GM12874 (cell line): ENCODE measurements around the gene LRRTM2.

ENCODE experiments used
- CTCF ChIP-seq: IDR thresholded peaks from 2 replicates; pipeline ENCODE4 v1.5.1; 2011; ENCODE audit warnings: low read depth, mild to moderate bottlenecking, control low read depth, low read length, moderate library complexity; ENCODE audit not compliant: insufficient read depth

Gene LRRTM2

DNA sequence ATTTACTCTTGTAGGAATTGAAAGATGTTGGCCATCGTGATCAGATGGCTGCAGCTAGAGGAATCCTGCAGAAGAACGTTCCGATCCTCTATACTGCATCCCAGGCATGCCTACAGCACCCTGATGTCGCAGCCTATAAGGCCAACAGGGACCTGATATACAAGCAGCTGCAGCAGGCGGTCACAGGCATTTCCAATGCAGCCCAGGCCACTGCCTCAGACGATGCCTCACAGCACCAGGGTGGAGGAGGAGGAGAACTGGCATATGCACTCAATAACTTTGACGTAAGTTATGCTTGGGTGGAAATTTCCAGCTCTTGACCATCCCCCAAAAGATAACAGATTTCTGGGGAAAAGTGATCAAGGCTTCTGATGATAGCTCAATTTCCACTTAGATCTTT, 50.6 kb downstream of the LRRTM2 start:
- no peak for TF ChIP-seq CTCF

GRCh38 chr5:138820695-138821094, 54.4 kb downstream of the LRRTM2 start:
- no peak for TF ChIP-seq CTCF

DNA sequence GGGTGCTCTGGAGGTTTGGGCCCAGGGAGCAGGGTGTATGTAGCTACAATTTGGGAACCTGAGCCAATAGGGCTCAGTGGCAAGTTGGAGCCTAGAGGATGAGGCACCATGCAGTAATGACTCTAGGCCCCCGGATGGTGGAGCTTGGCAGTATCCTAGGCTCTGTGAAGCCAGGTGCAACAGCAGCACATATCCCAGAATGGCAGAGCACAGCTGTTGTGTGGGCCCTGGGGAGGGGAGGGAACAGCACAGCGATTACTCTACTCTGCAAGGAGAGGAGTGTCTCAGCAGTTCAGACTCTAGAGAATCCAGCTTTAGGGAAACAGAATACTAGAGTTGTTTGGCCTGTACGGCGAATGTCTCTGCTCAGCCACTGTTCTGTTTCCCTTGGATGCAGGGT, 56.1 kb downstream of the LRRTM2 start:
- TF ChIP-seq CTCF = no peak
